Nucleus accumbens (tissue), 56 donors: ENCODE measurements around the gene PXK.
A peak's percentile ranks its signal among the peaks of the same experiment; 100 is the strongest.
"Not testable (repeated sequence)": the region's sequence is repeated elsewhere in the genome, so short reads cannot be mapped to it uniquely, and the experiment has no call there.

Experiments
- DNase-seq, 56 donors: peaks; one replicate each; lab custom pipeline; 2025; lab: John Stamatoyannopoulos, UW

PXK gene

DNA sequence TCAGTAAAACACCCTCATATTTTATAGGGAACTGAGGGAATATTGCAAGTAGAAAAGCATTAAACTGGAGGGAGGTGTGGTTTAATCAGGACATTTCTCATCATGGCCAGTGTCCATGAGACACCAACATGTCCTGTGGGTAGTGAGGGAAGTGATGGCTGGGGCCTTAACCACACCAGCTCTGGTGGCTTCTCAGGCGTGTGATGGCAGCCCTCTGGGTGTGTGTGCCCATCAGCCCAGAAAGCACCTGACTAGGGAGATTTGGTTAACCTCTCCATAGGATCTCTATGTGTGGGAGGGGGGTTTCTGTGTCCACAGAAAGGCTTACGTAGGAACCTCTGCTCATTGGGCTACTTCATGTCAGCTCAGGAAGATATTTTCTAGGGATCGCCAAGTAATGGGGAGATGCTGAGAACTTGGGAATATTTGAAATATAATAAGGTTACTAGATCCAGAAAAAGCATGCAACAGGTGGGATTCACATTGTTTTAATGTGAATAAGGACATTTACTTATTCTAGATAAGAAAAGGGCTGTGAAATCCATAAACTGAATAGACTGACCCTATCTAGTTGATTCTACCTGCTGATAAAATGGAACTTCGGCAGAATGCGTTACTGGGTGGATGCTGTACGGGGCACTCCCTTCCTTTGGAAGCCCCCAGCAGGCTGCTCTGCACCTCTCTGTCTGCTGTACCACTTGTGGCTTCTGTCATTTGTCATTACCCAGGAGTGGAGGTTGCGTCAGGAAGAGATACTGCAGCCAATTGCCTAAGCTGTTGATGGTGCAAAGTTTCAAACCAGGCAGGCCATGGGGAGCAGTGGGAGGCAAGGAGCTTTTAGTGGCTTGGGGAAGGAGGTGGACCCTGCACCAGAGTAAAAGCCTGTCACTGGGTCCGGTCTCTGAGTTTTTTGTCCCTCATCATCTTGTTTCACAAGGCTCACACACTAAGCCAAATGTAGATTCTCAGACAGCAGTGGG, 79.4 kb downstream of the PXK start:
- DNase-seq, result no peak

DNA sequence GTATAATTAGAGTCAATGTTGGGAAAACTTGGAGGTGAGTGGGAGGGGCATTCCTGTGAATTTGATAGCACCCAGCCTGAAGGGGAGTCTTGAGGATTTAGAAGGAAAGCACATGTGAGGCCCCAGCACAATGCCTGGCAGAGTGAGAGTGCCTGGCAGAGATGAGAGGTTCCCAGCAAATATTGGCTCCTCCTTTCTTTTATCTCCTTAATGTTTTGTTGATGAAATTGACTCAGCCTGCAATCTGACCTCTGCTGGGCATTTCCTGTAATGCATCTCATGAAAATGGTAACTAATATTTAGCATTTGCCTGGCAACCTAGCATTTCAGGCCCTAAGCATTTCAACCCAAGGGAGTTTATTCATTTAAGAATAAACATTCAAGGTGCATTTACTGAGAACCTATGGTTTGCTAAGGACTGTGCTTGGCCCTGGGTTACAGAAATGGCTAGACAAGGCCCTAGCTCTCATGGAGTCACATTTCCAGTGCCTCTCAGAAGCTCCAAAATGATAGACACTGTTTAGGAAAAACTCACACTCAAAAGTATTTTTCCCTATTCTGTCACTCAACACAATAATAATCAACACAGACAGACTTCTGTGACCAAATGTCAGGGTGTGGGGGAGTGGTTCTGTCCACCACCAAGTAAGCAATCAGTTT, 82.0 kb downstream of the PXK start:
- peak in 22 of 56 donors; percentile 3 to 55 (median 16) for DNase-seq

DNA sequence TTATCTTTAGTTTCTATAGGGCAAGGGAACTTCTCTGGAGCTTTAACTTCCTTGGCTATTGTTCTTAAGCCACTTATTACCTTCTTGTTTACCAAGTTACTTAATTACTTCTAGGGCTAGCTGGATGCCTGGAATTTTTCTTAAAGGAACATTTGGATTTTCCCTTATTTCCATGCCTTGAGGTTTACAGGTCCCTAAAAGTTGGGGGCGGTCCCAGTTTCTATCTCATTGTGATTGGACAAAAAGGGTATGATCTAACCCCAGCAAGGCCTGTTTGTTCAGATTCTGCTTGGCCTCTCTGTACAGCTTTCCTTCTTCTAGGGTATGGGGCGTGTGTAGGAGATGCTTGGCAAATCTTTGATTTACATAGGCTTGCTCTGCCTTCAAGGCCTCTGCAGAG, 83.5 kb downstream of the PXK start:
- DNase-seq, result no peak

DNA sequence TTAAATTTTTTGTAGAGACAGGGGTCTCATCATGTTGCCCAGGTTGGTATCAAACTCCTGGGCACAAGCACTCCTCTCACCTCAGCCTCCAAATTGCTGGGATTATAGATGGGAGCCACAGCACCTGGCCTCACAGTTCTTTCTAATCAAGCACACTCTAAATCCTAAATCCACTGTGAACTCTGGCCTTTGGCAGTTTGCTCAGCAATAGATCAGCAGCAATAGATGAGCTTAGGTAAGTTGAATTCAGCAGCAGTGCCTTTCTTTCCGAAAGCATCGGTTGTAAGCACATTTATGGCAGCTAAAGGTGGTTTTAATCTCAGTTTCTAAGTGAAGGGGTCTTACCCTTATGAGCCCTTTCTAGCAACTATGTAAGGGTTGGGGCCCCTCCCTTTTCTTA, 84.4 kb downstream of the PXK start:
- no peak for DNase-seq

DNA sequence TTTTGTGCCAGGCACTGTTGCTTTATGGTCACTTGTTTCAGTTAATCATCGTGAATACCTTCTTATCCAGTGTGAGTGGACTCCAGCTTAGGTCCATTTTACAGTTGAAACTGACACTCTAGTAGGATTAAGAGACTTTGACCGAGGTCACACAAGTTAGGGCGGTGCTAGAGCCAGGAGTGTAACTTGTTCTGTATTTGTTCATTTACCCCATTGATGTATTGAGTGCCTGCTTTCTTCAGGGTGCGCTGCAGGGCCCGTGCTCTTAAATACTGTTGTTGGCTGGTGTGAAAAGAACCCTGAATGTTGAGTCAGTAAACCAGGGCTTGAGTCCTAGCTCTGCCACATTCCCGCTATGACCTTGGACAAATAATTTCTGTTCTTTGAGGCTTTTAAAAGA, 85.5 kb downstream of the PXK start:
- no peak for DNase-seq

DNA sequence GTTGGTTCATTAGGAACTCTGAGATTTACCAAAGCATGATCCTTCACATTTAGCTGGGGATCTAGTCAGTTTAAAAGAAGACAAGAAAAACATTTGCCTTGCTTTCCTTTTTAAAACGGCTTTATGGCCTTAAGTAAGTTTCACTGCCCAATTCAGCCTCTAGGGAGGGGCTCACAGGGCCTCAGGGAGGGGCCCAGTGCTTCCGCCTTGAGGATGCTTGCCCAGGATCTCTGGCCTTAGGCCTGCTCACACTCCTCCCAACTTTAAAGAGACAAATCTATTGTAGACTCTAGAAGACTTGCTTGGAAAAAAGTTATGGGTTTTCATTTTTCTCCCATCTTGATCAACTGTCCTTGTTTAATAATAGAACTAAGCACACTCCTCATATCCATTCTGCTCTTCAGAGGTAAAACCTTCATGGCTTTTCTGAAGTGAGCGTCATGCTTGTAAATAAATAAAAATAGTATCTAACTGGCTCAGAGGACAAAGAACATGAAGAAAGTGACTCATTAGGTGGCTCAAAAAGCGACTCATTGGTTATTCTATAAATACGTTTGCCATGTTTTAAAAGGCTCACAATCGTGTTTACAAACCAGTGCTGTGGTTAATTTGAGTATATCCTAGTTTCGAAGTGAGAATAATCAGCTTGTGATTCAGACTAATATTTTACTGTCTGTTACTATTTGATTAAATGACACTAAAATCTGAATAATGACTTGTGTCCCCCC, 87.3 kb downstream of the PXK start:
- no peak for DNase-seq

DNA sequence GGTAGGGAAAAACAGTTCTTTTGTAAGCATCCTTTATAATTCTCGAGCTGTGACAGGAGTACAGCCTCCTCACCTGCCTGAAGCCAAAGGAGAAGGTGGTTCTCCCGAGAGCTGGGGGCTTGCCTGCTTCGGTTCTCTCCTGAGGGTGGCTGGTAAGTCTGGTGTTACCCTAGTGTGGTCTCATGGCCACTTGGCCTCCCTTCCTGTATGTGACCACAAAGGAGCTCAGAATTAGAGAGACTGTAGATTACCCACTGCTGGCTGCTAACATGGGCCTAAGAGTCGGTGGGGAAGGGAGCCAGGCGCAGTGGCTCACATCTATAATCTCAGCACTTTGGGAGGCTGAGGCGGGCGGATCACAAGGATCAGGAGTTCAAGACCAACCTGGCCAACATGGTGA, 88.3 kb downstream of the PXK start:
- DNase-seq, result no peak

DNA sequence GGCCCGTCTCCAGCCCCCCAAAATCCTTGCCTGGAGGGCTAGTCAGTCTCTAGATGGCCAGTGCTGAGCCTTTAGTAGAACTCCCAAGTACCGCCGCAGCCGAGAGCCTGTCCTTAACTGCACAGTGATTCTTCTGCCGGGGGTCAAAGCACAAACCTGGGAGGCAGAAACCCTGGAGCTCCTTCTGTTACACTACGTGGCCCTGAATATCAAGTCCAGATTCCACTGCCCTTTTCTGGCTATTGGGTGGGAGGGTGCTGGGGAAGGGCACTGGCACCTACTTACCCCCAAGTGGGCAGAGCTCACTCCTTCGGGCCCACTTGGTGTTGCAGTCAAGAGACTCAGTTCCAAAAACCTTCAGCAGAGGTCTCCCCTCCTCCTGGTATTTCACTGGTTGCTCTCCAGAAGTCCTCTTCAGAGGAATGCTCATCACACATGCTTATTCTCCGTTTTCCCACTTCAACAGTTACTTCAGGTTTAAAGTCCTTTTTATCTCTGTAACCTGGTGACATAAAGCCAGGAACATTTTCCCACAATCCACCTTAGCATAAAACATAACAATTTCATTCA, 90.1 kb downstream of the PXK start:
- peak in 3 of 56 donors; percentile 5 to 22 (median 10) for DNase-seq

DNA sequence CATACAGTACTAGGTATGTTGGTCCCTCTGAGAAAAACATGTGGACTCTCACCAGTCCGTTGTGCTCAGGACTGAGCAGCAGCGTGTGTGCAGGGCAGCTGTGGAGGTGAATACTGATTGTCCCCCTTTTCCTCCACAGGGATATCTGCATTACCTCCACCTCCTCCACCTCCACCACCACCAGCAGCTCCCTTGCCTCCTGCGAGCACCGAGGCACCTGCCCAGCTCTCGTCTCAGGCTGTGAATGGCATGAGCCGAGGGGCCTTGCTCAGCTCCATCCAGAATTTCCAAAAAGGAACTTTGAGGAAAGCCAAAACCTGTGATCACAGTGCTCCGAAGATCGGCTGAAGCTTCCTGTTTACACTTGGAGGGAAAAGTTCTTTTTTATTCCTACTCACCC, 91.9 kb downstream of the PXK start:
- no peak for DNase-seq

DNA sequence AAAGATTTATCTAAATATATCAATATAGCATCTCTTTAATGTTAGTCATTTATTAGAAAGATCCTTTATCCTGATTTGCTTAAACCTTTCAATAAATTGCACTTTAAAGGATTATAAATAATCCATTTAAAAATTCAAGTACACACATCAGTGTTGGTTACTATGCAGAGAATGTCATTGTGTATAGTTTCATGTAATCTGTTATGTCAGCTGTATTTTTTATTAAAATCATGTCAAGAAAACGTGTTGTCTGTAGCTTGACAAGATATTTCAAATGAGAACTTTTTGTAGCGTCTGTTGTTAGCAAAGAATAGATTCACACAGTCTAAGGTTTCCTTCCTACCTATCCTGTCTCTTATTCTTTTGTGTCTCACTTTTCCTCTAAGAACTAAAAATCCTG, 93.1 kb downstream of the PXK start:
- no peak for DNase-seq

DNA sequence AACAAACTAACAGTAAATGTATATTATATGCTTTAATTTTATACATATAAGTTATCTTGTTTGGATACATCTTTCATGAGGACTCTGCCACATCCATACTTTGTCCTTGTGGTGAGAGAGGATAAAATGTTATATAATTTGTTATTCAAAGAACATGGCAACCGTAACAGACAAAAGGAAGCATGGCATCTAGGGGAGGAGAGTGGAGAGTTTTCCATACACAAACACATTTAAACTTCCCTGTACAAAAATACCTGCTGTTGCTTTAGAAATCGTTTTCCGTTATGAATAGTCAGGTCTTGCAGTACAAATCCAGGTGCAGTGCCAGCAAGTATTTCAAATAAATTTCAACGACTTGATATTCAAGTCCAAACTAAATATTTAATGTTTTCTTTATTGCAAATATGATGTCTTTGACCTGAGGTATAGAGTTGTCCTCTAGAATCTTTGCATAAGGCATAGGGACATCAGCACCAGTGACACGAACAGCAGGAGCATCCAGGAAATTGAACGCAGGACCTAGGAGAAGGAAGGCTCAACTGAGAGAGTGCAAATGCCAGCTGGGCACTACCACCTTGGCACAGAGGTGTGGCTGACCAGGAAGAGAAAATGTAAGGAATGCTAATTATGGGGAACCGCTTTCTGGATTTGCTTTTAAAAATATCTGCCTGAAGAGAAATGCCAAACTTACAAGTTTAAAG, 95.1 kb downstream of the PXK start:
- no peak for DNase-seq

DNA sequence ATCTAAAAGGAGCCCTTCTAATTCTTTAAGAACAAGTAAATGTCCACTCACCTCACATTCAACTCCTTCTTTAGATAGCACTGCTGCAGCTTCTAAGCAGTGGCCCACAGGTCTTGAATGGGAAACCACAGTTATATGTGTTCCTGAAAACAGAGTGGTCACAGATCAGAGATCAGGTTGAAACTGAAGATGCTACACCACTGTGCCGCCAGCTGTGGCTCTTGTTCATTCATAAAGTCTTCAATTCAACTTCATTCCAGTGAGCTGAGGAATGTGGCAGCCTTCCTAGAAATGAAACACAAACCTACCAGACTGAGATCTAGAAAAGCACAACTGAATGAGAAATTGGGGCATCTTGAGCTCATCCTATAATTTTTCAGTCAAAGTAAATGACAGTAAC, 97.0 kb downstream of the PXK start:
- no peak for DNase-seq

DNA sequence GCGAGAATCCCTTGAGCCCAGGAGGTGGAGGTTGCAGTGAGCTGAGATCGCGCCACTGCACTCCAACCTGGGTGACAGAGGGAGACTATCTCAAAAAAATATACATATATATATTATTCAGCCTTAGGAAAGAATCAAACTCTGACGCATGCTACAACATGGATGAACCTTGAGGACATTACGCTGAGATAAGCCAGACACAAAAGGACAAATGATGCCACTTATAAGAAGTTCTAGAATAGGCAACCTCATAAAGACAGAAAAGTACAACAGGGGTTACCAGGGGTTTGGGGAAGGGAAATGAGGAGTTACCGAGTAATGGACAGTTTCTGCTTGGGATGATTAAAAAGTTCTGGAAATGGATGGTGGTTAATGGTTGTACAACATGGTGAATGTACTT, 100.2 kb downstream of the PXK start:
- no peak for DNase-seq

DNA sequence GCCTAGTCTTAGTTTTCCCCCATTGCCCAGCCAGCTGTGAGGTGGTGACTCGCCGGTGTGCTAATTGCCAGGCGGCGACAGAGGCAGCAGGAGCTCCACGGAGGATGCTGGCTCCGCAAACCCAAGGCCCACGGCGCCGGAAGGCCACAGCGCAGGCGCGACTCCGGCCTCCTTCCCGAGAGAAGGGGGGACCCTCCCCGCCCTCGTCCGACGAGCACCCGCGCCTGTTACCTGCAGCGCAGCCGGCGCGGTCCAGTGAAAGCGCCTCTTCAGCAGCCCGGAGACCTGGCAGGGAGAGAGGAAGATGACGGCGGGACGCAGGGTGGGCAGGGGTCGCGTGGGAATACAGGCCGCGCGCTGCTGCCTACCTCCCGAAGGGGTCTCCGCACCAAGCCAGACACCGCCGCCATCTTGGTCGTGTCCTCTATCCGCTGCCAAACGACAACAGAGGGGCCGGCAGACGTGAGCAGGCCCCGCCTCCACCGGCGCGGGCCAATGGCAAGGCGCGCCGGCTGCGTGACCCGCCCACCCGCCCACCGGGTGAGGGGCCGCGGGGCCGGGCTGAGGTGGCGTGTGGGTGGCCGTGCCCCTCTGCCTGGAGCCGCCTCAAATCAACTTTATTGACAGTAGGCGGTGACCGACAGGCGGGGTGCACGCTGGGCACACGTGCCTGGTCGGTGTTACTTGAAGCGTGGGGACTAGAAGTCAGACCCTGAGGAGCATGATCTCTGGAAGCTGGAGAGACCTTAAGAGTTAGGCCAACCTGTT, 100.9 kb downstream of the PXK start, which contains the start of gene PDHB:
TSS of gene PDHB (minus strand) at position 433 of the 768 bp plus-strand sequence. CDS start at position 410, 23 bp downstream.
- peak; percentile 66 to 99 (median 92) for DNase-seq

DNA sequence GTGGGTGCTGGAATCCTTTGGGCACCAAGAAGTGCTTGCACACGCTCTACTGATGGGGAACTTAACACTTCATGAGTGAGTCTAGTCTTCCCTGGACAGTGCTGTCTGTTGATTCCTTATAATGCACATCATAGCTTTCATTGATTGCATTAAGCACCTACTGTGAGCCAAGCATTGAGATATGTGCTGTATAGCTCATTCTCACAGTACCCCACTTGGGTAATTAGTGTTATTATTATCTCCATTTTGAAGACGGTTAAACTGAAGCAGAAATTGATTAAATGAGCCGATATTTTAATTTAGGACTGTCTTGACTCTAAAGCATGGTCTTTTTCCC, 101.4 kb downstream of the PXK start:
- DNase-seq, result no peak

DNA sequence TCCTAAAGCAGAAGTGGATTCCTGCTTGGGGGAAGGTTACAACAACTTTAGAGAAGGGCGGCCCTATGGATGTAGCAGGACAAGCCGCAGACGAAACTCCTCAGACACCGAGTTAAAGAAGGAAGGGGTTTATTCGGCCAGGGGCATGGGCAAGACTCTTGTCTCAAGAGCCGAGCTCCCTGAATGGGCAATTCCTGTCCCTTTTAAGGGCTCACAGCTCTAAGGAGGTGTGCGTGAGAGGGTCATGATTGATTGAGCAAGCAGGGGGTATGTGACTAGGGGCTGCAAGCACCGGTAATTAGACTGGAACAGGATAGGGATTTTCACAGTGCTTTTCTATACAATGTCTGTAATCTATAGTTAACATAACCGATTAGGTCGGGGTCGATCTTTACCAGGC, 101.8 kb downstream of the PXK start:
- DNase-seq, result no peak

DNA sequence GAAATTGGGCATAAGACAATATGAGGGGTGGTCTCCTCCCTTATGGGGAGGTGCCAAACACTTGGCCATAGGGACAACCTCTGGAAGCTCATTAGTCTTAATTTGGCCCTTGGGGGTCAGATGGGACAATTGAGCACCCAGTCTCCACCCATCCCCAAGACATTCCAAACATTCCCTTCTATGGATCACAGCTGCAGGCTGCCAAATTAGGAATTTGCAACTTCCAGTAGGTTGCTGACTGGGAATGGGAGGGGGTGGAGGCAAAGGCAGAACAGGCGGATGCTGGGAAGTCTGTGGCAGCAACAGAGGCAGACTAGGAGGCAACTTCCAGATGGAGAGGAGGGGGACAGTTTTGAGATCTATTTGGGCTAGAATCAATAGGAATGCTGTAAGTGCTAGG, 102.3 kb downstream of the PXK start:
- peak in 9 of 56 donors; percentile 7 to 49 (median 14) for DNase-seq

DNA sequence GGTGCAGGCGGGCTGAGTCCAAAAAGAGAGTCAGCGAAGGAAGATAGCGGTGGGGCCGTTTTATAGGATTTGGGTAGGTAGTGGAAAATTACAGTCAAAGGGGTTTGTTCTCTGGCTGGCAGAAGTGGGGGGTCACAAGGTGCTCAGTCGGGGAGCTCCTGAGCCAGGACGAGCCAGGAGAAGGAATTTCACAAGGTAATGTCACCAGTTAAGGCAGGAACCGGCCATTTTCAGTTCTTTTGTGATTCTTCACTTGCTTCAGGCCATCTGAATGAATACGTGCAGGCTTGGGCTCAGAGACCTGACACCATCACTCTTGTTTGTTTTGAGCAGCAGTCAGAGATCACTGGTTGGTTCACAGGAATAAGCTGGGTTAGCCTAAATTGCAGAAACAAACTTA, 104.6 kb downstream of the PXK start:
- not testable (repeated sequence) for DNase-seq

DNA sequence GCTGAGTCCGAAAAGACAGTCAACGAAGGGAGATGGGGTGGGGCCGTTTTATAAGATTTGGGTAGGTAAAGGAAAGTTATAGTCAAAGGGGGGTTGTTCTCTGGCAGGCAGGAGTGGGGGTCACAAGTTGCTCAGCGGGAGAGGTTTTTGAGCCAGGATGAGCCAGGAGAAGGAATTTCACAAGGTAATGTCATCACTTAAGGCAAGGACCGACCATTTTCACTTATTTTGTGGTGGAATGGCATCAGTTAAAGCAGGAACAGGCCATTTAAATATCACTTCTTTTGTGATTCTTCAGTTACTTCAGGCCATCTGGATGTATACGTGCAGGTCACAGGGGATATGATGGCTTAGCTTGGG, 108.3 kb downstream of the PXK start:
- not testable (repeated sequence) for DNase-seq
